CD4-positive, alpha-beta T cell (primary cell): ENCODE measurements around the gene MPRIP. TPM values are rescaled to one million over a fixed set of nuclear protein-coding genes. Genes with fewer than 3 reads are reported as not detected.

ENCODE experiments used
- ATAC-seq: fragments of 200-7000 bp; cut with Tn5 transposase; one replicate; pipeline ENCODE4 v1.10.0; 2022; ENCODE audit warnings: mild to moderate bottlenecking; ENCODE audit not compliant: poor library complexity
- CTCF ChIA-PET: fragments of 350-600 bp; sonication (Branson Sonifier 250); formaldehyde crosslinking; loops from one replicate; lab custom pipeline; 2021; ENCODE audit warnings: antibody characterized with exemption, inconsistent platforms; lab: Charles Lee
- POLR2A ChIA-PET: fragments of 350-600 bp; sonication (Branson Sonifier 250); formaldehyde crosslinking; loops from one replicate; lab custom pipeline; 2021; ENCODE audit warnings: antibody characterized with exemption, inconsistent platforms; lab: Charles Lee
- DNase-seq, 14 experiments: peaks; one replicate each; pipeline ENCODE4 v3.0.0-alpha.2; 2013 to 2020; ENCODE audit warnings: mixed read lengths in 2 of 14
- H3K27ac ChIP-seq, 2 donors: one replicate each; pipeline versions ENCODE4 v1.5.1 to v1.7.0; 2013; ENCODE audit warnings: low read length in 2 of 2, low read depth in 1 of 2, mild to moderate bottlenecking in 1 of 2
- H3K27me3 ChIP-seq, 2 experiments: 1 replicate in 1 of 2; 2 replicates in 1 of 2; pipeline versions ENCODE4 v1.6.1 to v1.7.0; 2013; ENCODE audit warnings: low read length in 2 of 2, control low read depth in 1 of 2, mild to moderate bottlenecking in 1 of 2, moderate library complexity in 1 of 2; ENCODE audit not compliant: insufficient read depth in 2 of 2, control insufficient read depth in 1 of 2
- H3K36me3 ChIP-seq: one replicate; pipeline ENCODE4 v1.6.1; 2013; ENCODE audit warnings: low read length, control low read depth; ENCODE audit not compliant: insufficient read depth
- H3K4me1 ChIP-seq: one replicate; pipeline ENCODE4 v1.6.1; 2013; ENCODE audit warnings: low read length, control low read depth; ENCODE audit not compliant: insufficient read depth
- H3K4me3 ChIP-seq: one replicate; pipeline ENCODE4 v1.5.1; 2013; ENCODE audit warnings: mild to moderate bottlenecking, low read length, moderate library complexity
- H3K9me3 ChIP-seq, 2 experiments: 1 replicate in 1 of 2; 2 replicates in 1 of 2; pipeline versions ENCODE4 v1.6.1 to v1.7.0; 2013; ENCODE audit warnings: low read length in 2 of 2, mild to moderate bottlenecking in 2 of 2, control low read depth in 1 of 2, moderate library complexity in 1 of 2; ENCODE audit not compliant: control insufficient read depth in 1 of 2, insufficient read depth in 1 of 2
- H3K27ac Mint-ChIP-seq: one replicate; pipeline ENCODE4 v1.8.0; 2020; ENCODE audit warnings: mixed read lengths
- H3K27me3 Mint-ChIP-seq: one replicate; pipeline ENCODE4 v1.8.0; 2021; ENCODE audit warnings: mixed read lengths
- H3K36me3 Mint-ChIP-seq: one replicate; pipeline ENCODE4 v1.8.0; 2021; ENCODE audit warnings: low read depth, mixed read lengths
- H3K4me1 Mint-ChIP-seq: one replicate; pipeline ENCODE4 v1.8.0; 2021; ENCODE audit warnings: low read depth, mixed read lengths
- H3K4me3 Mint-ChIP-seq: one replicate; pipeline ENCODE4 v1.8.0; 2020; ENCODE audit warnings: mild to moderate bottlenecking, mixed read lengths
- H3K9me3 Mint-ChIP-seq: one replicate; pipeline ENCODE4 v1.8.0; 2020; ENCODE audit warnings: mixed read lengths
- intact Hi-C, 2 experiments: fragments of 100-400 bp; cut with DNase I in 1 of 2; cut with micrococcal nuclease in 1 of 2; formaldehyde crosslinking; loops; one replicate each; pipeline versions ENCODE4 v1.15.1 to v1.9.0; 2023 to 2025; cut with DNase I, micrococcal nuclease
- total RNA-seq, 174 experiments: library from RNA in 2 of 174; stranded (reverse) in 2 of 174; gene quantifications; one replicate each; pipeline ENCODE4 v1.2.3 and lab custom pipeline; 2021 to 2026
- TF ChIP-seq, protein P1 (sequence below): fragments of 200-600 bp; IDR thresholded peaks from one replicate; pipeline ENCODE4 v1.8.0; 2022; ENCODE audit warnings: antibody characterized with exemption, mild to moderate bottlenecking

MPRIP gene
- total RNA-seq, 2 experiments from 2014 or later = 176 to 188 TPM

DNA sequence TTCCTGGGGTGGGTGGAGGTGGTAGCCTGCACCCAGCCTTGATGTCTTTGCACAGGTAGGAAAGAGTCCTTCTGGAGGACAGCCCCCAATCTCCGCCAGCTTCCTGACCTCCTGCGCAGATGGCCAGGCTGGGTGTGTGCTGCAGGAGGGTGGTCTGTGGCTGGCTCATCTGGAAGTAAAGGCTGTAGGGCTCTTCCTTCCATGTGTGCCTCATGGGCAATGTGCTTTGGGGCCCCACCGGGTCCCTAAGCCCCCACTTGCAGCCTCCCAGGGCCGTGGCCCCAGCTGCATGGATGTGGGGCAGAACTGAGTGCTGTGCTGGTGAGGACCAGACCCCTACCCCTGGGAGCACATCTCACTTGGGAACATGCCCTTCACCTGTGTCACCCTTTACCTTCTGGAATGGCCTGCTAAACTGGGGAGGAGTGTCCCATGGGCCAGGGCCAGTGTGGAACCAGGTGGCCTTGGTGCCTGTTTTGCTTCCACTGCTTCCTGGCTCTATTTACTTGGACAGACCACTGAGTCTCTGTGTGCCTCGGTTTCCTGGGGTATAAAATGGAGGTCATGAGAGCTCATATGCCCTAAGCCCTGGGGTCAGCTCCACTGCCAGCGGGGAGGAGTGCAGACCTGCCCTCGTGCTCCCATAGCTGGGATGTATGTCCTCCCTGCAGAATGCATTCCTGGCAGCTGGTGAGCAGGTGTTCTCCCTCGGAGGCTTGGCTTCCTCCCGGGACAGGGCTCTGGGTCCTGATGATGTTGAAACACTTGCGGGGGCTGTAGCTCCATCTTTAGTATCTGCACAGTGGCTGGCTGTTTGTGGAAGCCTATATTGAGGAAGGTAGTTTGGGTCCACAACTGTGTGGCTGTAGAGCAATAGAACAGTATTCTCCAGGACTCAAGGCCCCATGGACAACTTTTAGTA, 18.0 kb downstream of the MPRIP start:
- Histone ChIP-seq H3K4me1 (peaks cover 43% of the 10 kb centered on the region), H3K36me3 (peaks cover 15% of the 10 kb centered on the region), H3K27me3 (no peaks in the 10 kb centered on the region), H3K9me3 (no peaks in the 10 kb centered on the region), H3K27ac (no peak overlapping the region), H3K4me3 (no peak overlapping the region)
- H3K27ac Mint-ChIP-seq = no peak overlapping the region
- intact Hi-C loops = no loop called here
- peaks cover 43% of the 10 kb centered on the region for H3K4me1 Mint-ChIP-seq
- H3K9me3 Mint-ChIP-seq = no peaks in the 10 kb centered on the region
- H3K4me3 Mint-ChIP-seq = no peak overlapping the region
- ATAC-seq (no peak), DNase-seq (peak in 1 of 14 experiments; percentile 29)
- peaks cover 5% of the 10 kb centered on the region for H3K36me3 Mint-ChIP-seq
- TF ChIP-seq, protein P1, sequence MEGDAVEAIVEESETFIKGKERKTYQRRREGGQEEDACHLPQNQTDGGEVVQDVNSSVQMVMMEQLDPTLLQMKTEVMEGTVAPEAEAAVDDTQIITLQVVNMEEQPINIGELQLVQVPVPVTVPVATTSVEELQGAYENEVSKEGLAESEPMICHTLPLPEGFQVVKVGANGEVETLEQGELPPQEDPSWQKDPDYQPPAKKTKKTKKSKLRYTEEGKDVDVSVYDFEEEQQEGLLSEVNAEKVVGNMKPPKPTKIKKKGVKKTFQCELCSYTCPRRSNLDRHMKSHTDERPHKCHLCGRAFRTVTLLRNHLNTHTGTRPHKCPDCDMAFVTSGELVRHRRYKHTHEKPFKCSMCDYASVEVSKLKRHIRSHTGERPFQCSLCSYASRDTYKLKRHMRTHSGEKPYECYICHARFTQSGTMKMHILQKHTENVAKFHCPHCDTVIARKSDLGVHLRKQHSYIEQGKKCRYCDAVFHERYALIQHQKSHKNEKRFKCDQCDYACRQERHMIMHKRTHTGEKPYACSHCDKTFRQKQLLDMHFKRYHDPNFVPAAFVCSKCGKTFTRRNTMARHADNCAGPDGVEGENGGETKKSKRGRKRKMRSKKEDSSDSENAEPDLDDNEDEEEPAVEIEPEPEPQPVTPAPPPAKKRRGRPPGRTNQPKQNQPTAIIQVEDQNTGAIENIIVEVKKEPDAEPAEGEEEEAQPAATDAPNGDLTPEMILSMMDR = no peak
- no peaks in the 10 kb centered on the region for H3K27me3 Mint-ChIP-seq
- ChIA-PET POLR2A (interaction anchor here (0.6 kb wide), 1 partner anchor 253 kb away, joined by 3 read pairs; no protein-coding TSS in a partner anchor), CTCF (no interaction called here)

GRCh38 chr17:17060930-17061329, 18.7 kb downstream of the MPRIP start:
- Histone ChIP-seq H3K4me3 (no peak overlapping the region), H3K36me3 (peaks cover 13% of the 10 kb centered on the region), H3K27me3 (no peaks in the 10 kb centered on the region), H3K27ac (no peak overlapping the region), H3K4me1 (peaks cover 38% of the 10 kb centered on the region), H3K9me3 (no peaks in the 10 kb centered on the region)
- H3K4me3 Mint-ChIP-seq = no peak overlapping the region
- no peak for ATAC-seq
- TF ChIP-seq, protein P1 = no peak
- no peaks in the 10 kb centered on the region for H3K27me3 Mint-ChIP-seq
- H3K36me3 Mint-ChIP-seq = peaks cover 5% of the 10 kb centered on the region
- intact Hi-C loops = no loop called here
- H3K9me3 Mint-ChIP-seq = no peaks in the 10 kb centered on the region
- ChIA-PET CTCF (no interaction called here), POLR2A (no interaction called here)
- peaks cover 50% of the 10 kb centered on the region for H3K4me1 Mint-ChIP-seq
- DNase-seq = peak in 1 of 14 experiments; percentile 23
- H3K27ac Mint-ChIP-seq = peak overlapping the region; percentile 12

GRCh38 chr17:17061516-17061915, 19.3 kb downstream of the MPRIP start:
- H3K36me3 Mint-ChIP-seq = peaks cover 5% of the 10 kb centered on the region
- ChIA-PET POLR2A (no interaction called here), CTCF (no interaction called here)
- ATAC-seq (no peak), DNase-seq (no peak)
- H3K36me3 ChIP-seq = peaks cover 13% of the 10 kb centered on the region
- H3K27ac Mint-ChIP-seq = peak overlapping the region; percentile 12
- no peaks in the 10 kb centered on the region for H3K9me3 ChIP-seq
- intact Hi-C loops = no loop called here
- TF ChIP-seq, protein P1 = no peak
- H3K4me3 Mint-ChIP-seq = no peak overlapping the region
- peaks cover 56% of the 10 kb centered on the region for H3K4me1 Mint-ChIP-seq
- H3K27me3 Mint-ChIP-seq = no peaks in the 10 kb centered on the region
- no peaks in the 10 kb centered on the region for H3K27me3 ChIP-seq
- H3K4me1 ChIP-seq = peaks cover 36% of the 10 kb centered on the region
- H3K9me3 Mint-ChIP-seq = no peaks in the 10 kb centered on the region
- H3K27ac ChIP-seq = no peak overlapping the region
- H3K4me3 ChIP-seq = no peak overlapping the region
